ENCODE results near the gene ACTMAP. TPM values are rescaled to one million over a fixed set of nuclear protein-coding genes. Genes with fewer than 3 reads are reported as not detected.

ACTMAP gene
- total and polyA plus RNA-seq, 2 of the 13 experiments (the other 11 are each of a cell fraction or from before 2014, with no cell fraction given): 2.2 to 7.9 TPM

GRCh38 chr19:40714441-40715299, 35.6 kb downstream of the ACTMAP start (continued):
- no peak for TF ChIP-seq ZHX2 (IDR thresholded peaks at IDR 0.05; ENCODE audit: low read depth)
- TF ChIP-seq ZHX2 (CRISPR knock-in tag; IDR thresholded peaks at IDR 0.05; ENCODE audit: borderline replicate concordance): no peak
- TF ChIP-seq RFX1 (IDR thresholded peaks at IDR 0.05): peak; percentile 59; the same call in 1 of the 2 replicates
- peak; percentile 51 for TF ChIP-seq THAP11 (CRISPR knock-in tag; IDR thresholded peaks at IDR 0.05)
- no peak for TF ChIP-seq CENPT (CRISPR knock-in tag; IDR thresholded peaks at IDR 0.05; ENCODE audit: low read depth)
- peak; percentile 34; the same call in 1 of the 2 replicates for TF ChIP-seq PAXIP1 (CRISPR knock-in tag; conservative IDR thresholded peaks at IDR 0.05)
- no peak for TF ChIP-seq RARG (CRISPR knock-in tag; IDR thresholded peaks at IDR 0.05; ENCODE audit: low read depth)
- no peak for TF ChIP-seq IRF9 (CRISPR knock-in tag; IDR thresholded peaks at IDR 0.05; ENCODE audit: borderline replicate concordance)
- no peak for TF ChIP-seq NBN (conservative IDR thresholded peaks at IDR 0.05)
- TF ChIP-seq PREB (CRISPR knock-in tag; IDR thresholded peaks at IDR 0.05): no peak
- 0 out of 2 replicates have a peak, but pooled peaks have one; percentile 31 for TF ChIP-seq HNRNPL (IDR thresholded peaks at IDR 0.05; ENCODE audit: low read depth, low read length)
- TF ChIP-seq NFRKB (IDR thresholded peaks at IDR 0.05): no peak
- TF ChIP-seq ZFP91 (CRISPR knock-in tag; IDR thresholded peaks at IDR 0.05; ENCODE audit: borderline replicate concordance): peak; percentile 56; the same call in 1 of the 2 replicates
- no peak for TF ChIP-seq ZNF432 (CRISPR knock-in tag; IDR thresholded peaks at IDR 0.05; ENCODE audit: borderline replicate concordance)
